ENCODE data around the gene IYD. TPM values are rescaled to one million over a fixed set of nuclear protein-coding genes. Genes with fewer than 3 reads are reported as not detected.

IYD gene
- total and polyA plus RNA-seq, 2 donors from 2014 or later = 2.3 to 6.0 TPM

GRCh38 chr6:150391890-150392289 lies 23.1 kb downstream of the IYD start:
- intact Hi-C loops (cut with DNase I) = loop anchor here (10.0 kb wide), 1 partner anchor 307 kb away; no protein-coding TSS in a partner anchor
- TF ChIP-seq CTCF (IDR thresholded peaks at IDR 0.05; ENCODE audit: borderline replicate concordance, extremely low read depth, insufficient read depth) = no peak
- no peak for FAIRE-seq
- no peak overlapping the region for H3K27ac ChIP-seq (ENCODE audit: low read depth in 2 of 2, low read length in 2 of 2)
- H3K9me3 ChIP-seq (ENCODE audit: control insufficient read depth in 2 of 3, insufficient read depth in 1 of 3, low read length in 3 of 3) = no peaks in the 10 kb centered on the region
- no peak overlapping the region for H3K4me3 ChIP-seq (ENCODE audit: low read length in 3 of 3)
- H3K4me1 ChIP-seq (ENCODE audit: control insufficient read depth in 2 of 3, insufficient read depth in 2 of 3, low read depth in 1 of 3, low read length in 3 of 3) = no peaks in the 10 kb centered on the region
- no peaks in the 10 kb centered on the region for H3K36me3 ChIP-seq (ENCODE audit: control insufficient read depth in 2 of 3, insufficient read depth in 3 of 3, low read length in 3 of 3)
- no peaks in the 10 kb centered on the region for H3K27me3 ChIP-seq (ENCODE audit: control insufficient read depth, insufficient read depth, low read length)
- no peak for DNase-seq
- H3K9ac ChIP-seq (ENCODE audit: low read length in 3 of 3) = no peak overlapping the region

- no peak overlapping the region for H3K27ac ChIP-seq (ENCODE audit: low read depth in 2 of 2, low read length in 2 of 2)
- DNase-seq (no peak), FAIRE-seq (no peak)
- H3K36me3 ChIP-seq (ENCODE audit: control insufficient read depth in 2 of 3, insufficient read depth in 3 of 3, low read length in 3 of 3) = no peaks in the 10 kb centered on the region
- no peak overlapping the region for H3K4me3 ChIP-seq (ENCODE audit: low read length in 3 of 3)
- no peaks in the 10 kb centered on the region for H3K27me3 ChIP-seq (ENCODE audit: control insufficient read depth, insufficient read depth, low read length)
- no peaks in the 10 kb centered on the region for H3K4me1 ChIP-seq (ENCODE audit: control insufficient read depth in 2 of 3, insufficient read depth in 2 of 3, low read depth in 1 of 3, low read length in 3 of 3)
- no peak overlapping the region for H3K9ac ChIP-seq (ENCODE audit: low read length in 3 of 3)
- no peak for TF ChIP-seq CTCF (IDR thresholded peaks at IDR 0.05; ENCODE audit: borderline replicate concordance, extremely low read depth, insufficient read depth)
- intact Hi-C loops (cut with DNase I) = loop anchor here (10.0 kb wide), 1 partner anchor 308 kb away; no protein-coding TSS in a partner anchor
- no peaks in the 10 kb centered on the region for H3K9me3 ChIP-seq (ENCODE audit: control insufficient read depth in 2 of 3, insufficient read depth in 1 of 3, low read length in 3 of 3)
These were observed 23.8 kb downstream of the IYD start for GRCh38 chr6:150392452-150393220.

GRCh38 chr6:150394053-150394898 lies 25.5 kb downstream of the IYD start:
- intact Hi-C loops (cut with DNase I) = loop anchor here (10.0 kb wide), 1 partner anchor 309 kb away; no protein-coding TSS in a partner anchor
- no peaks in the 10 kb centered on the region for H3K4me1 ChIP-seq (ENCODE audit: control insufficient read depth in 2 of 3, insufficient read depth in 2 of 3, low read depth in 1 of 3, low read length in 3 of 3)
- no peak overlapping the region for H3K9ac ChIP-seq (ENCODE audit: low read length in 3 of 3)
- no peaks in the 10 kb centered on the region for H3K9me3 ChIP-seq (ENCODE audit: control insufficient read depth in 2 of 3, insufficient read depth in 1 of 3, low read length in 3 of 3)
- H3K27ac ChIP-seq (ENCODE audit: low read depth in 2 of 2, low read length in 2 of 2) = no peak overlapping the region
- no peak for FAIRE-seq
- no peak overlapping the region for H3K4me3 ChIP-seq (ENCODE audit: low read length in 3 of 3)
- H3K36me3 ChIP-seq (ENCODE audit: control insufficient read depth in 2 of 3, insufficient read depth in 3 of 3, low read length in 3 of 3) = no peaks in the 10 kb centered on the region
- no peak for TF ChIP-seq CTCF (IDR thresholded peaks at IDR 0.05; ENCODE audit: borderline replicate concordance, extremely low read depth, insufficient read depth)
- DNase-seq = no peak
- no peaks in the 10 kb centered on the region for H3K27me3 ChIP-seq (ENCODE audit: control insufficient read depth, insufficient read depth, low read length)
